ENCODE measurements around the gene CCL23.
"Not testable (repeated sequence)": the region's sequence is repeated elsewhere in the genome, so short reads cannot be mapped to it uniquely, and the experiment has no call there.

Gene CCL23, protein sequence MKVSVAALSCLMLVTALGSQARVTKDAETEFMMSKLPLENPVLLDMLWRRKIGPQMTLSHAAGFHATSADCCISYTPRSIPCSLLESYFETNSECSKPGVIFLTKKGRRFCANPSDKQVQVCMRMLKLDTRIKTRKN

DNA sequence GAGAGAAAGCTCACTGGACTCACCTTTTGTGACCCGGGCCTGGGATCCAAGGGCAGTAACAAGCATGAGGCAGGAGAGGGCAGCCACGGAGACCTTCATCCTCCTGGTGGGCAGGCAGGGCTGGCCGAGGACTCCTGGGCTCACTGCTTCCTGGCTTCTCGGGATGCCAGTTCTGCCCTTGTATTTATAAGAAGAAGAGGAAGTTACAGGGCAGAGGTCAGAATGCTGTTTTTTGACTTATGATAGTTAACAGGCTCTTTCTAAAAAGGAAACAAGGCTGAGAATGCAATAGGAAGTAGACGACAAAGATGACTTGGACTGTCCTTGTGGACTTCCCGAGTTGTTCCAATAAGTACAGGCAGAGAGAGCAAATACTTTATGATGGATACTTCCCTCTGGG lies at the start of gene CCL23:
CCL23 (minus strand) TSS at position 174 of the 400 bp plus-strand sequence; CDS start at position 99, 75 bp downstream.
- DNase-seq = no peak

DNA sequence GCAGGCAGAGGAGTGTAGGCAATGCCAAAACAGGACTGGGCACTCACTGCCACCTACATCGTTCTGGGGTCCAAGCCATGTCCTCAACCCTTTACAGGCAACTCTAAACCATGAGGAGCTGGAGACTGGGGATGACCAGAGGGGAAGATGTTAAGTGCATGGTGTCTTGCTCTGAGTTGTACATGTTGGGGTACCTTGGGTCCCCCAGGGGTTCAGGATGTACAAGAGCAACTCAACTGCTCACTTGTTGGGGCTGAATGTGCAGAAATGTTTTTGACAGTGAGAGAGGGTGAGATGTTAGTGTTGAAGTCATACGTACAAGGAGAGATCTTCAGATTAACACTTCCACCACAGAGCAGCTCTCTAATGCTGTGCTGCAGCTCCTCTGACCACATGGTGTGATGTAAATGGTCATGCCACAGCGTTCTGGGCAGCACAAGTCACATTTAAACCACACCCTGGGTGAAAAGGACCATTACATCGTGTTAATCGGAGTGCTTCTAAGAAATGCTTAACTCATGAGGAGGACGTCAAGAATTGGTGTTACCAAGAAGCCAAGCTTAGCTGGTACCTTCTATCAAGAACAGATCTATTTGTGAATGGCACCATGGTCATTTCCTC lies 48.7 kb upstream of the CCL23 start:
- no peak for DNase-seq

DNA sequence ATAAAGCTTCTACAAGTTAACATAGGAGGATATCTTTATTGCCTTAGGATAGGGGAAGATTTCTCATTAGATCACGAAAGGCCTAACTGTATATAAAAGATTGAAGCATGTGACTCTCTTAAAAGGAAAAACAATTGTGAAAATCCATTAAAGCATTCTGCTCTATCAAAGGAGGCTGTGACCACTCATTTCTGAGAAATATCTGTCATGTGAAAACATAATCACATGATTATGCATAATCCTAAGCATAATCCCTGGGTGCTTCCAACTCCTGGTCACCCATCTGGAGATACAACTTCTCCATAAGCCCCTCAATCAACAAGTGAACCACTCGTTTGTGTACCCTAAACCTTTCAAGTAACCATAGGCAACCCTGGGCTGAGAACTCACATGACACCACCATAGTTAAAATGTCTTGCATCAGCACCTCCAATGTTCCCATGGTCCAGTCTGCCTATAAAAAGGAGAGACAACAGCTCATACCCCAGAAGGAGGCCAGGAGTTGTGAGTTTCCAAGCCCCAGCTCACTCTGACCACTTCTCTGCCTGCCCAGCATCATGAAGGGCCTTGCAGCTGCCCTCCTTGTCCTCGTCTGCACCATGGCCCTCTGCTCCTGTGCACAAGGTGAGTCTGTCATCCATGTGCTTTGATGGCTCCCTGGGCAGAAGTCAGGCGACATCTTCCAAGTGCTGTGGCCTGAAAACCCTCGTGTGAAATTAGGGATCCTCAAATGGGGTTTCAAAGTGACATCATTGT lies 46.2 kb upstream of the CCL23 start, which contains the start of gene CCL18:
CCL18 (plus strand) TSS at position 487 of the 756 bp plus-strand sequence; CDS start at position 558, 71 bp downstream.
- DNase-seq = no peak

DNA sequence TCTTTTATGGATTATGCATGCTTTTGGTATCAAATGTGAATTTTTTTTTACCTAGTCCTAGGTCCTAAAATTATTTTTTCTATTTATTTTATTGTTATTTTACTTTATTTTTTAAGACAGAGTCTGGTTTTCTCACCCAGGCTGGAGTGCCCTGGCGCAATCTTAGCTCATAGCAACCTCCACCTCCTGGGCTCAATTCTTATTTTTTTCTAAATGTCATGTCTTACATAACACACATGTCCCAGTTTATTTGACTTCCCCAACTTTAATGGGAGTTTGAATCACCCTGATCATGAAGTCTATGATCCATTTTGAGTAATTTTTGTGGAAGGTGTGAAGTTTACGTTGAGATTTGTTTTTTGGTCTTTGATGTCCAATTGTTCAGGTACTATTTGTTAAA lies 43.0 kb upstream of the CCL23 start:
- no peak for DNase-seq

DNA sequence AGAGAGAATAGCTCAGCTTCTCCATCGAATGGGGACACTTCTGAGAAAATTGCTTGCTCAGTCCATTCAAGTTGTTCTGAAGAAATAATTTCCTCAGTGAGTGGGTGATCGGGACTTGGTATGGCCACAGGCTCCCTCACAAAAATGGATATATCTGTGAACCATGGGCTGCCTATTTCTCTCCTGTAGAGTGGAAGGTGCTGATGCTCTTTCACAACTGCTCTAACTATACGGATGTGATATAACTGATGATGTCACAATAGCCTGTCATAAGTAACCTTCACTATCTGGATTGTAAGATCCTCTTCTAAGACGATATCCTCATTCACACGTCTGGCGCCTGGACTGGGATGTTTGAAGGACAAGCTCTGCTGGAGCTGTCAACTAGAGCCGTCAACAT lies 41.6 kb upstream of the CCL23 start:
- no peak for DNase-seq

DNA sequence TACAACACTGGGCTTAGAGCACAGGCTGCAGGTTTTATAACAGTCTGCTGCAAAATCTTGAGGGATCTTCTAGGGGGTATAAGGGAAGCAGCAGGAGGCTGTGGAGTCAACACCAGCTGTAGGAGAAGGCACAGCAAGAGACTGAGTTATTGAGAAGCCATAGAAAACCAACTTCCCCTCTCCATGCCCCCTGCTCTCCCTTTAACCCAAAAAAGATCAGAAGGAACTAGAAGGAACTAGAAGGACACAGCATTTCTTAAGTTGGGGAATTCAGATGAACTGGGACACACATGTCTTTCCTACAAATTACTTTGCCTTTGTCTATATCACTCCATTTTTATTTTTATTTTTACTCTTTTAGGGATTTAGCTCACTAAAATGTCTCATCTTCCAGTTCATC lies 40.1 kb upstream of the CCL23 start:
- DNase-seq = no peak

DNA sequence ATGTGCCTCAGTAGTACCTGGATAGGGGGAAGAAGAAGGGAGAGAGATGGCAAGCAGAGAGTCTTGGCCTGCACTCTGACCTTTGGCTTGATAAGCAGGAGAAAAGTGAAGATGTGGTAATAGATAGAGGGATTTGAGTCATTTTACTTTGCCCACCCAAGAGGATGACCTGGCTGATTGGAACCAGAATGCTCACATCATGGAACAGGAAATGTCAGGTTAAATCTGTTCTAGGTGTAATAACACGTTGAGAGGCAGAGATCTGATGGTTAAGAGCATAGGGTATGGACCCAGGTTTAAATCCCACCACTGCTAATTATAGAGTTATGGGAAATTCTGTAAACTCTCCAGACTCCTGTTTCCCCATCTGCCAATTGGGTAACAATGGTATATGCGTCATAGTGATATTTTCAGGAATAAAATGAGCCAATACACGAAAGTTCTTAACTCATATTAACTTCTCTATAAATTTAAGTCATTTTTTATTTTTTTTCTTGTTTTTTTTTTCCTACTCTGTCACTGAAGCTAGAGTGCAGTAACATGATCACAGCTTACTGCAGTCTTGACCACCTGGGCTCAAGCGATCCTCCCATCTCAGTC lies 38.2 kb upstream of the CCL23 start:
- no peak for DNase-seq

DNA sequence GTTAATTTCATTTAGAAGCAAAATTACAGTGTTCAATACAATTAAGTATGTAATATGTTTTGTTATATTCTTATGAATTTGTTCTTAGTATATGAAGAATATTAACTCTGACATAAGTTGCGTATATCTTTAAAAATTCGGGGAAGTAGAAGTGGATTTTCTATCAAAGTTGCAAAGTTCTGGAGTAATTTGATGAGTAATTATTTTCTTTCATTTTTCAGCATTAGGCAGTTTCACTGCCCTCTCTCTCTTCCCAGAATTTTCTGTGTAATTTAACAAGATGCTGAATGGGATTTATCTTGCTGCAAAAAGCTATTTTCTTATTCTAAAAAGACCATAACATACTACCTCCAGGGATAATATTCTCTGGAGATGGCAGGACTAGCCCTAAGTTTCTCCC lies 37.4 kb upstream of the CCL23 start:
- DNase-seq = no peak

DNA sequence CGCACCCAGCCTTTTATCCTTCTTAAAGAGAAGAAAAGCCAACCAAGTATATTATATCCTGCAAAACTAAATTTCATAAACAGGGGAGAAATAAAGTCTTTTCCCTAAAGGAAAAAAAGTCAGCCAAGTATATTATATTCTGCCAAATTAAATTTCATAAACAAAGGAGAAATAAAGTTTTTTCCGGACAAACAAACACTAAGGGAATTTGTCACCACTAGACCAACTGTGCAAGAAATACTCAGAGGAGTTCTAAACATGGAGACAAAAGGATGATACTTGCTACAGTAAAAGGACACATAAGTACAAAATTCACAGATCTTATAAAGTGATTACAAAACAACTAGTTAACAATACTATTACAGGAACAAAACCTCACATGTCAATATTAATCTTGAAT lies 31.9 kb upstream of the CCL23 start:
- no peak for DNase-seq

DNA sequence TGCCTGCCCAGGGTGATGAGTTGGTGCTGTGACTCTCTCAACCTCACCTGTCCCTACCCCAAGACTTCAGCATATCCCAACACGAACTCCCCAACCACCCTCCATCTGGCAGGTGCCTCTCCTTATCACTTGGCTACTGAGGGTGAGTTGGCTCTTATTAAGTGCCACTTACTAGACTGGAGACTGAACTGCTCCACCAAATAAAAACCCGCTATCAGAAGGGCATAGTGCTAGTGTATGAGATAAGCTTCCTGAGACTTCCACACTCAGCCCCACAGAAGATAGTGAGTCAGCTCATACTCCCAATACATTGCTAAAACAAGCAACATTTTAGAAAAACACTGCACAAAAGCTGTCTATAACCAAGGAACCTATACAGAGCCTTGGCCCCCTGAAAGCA lies 30.3 kb upstream of the CCL23 start:
- no peak for DNase-seq

DNA sequence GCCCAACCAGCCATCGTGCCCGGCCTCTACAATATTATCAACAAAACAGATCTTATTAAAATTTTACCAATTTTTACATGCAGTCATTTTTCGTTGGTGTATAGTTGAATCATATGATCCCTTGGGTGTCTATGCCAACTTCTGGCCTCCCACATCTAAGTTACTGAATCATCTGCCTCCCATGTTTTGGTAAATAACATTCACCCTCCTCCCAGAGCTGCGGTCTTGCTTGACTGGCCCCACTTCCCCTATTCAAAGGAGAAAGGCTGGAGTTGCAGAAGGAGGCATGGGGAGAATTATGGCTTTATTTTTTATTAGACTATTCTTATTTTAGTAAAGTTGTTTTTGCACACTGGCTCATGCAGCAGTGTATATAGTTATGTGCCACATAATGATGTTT lies 18.5 kb upstream of the CCL23 start:
- DNase-seq = no peak

DNA sequence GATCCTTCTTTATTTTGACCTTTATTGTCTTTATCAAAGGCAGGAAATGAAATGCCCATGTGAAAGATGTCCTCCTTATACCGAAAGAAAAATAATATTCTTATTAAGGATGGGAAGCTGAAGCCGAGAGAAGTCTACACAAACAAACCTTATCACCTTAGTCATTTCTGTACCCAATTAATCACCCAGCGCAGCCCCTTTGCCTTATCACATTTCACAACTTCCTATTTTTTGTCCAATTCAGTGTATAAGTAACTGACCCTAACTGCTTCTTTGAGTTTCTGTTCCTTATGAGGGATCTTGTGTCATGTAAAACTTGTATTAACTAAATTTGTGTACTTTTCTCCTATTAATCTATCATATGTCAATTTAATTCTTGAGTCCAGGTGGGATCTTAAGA lies 16.4 kb upstream of the CCL23 start:
- no peak for DNase-seq

DNA sequence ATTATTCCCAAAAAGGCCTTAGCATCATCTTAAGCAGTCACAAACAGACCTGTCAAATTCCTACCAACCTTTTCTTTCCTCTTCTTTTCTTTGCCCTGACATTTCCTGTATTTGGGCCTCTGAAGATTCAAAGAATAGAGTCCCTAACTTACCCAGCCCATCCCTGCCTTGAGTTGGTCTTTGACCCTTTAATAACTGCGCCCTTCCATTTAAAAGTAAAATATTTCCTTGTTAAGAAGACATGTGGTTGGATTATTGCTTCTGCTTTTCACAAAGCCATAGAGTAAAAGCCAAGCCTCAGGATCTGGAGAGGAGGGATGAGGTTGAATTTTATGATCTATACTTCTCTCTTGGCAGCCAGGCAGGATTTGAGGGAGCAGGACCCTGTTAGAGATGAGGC lies 13.2 kb upstream of the CCL23 start:
- DNase-seq = no peak

DNA sequence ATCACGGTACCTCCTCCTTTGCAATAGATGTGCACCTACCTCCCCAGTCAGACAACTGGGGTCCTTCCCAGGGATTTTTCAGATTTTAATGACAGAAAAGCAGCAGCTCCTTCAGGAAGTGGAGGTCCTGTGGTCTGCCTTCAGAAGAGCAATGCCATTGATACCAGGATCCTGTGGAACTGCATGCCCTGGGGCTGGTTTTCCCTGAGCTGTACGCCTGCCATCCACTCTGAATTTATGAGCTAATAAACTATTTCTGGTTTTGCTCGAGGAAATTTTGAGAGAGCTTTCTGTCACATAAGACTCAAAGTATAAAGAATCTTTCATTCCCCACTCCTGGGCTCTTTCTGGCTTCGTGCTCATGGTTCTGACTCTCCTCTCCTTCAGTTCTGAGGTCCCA lies 10.0 kb upstream of the CCL23 start:
- no peak for DNase-seq

DNA sequence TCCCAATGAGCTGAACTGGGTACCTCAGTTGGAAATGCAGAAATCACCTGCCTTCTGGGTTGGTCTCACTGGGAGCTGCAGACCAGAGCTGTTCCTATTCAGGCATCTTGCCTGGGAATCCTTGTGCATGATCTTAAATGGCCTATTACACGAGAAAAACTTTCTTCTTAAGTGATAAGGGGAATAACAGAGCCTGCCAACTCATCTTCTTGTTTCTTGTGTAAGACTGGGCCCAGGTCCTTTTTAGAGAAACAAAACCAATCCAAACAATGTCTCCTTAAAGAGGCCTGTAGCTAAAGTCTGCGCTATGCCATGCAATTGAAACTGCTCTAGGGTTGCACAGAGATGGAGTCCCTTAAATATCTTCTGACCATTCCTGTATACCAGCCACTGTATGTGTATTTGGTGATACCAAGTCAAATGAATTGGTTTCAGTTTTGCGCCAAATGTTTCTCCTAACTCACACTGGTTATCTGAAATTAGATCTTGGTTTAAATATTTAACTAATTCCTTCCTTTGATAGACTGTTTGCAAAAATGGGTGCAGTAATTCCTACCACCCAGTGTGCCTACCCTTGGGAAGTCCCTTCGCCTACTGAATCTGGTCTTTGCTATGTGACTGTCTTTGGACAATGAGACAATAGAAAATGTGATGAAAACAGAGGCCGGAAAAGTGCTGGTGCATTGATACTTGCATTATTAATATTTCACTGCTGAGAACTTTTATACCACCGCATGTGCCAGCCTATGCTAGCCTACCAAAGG lies 6.5 kb upstream of the CCL23 start:
- DNase-seq = no peak

DNA sequence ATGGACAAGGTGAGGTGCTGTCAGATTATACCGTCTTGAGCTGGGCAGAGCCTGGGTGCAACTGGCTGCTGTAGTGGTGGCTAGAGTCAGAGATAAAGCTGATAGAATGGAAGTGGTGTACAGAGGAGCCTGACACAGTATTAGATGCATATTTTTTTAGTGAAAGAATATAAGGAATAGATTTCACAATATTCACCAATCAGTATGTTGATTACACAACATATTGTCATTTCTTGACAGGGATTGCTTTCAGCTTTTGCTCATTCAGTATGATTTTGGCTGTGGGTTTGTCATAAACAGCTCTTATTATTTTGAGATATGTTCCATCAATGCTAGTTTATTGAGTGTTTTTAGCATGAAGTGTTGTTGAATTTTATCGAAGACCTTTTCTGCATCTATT lies 1.7 kb upstream of the CCL23 start:
- no peak for DNase-seq

DNA sequence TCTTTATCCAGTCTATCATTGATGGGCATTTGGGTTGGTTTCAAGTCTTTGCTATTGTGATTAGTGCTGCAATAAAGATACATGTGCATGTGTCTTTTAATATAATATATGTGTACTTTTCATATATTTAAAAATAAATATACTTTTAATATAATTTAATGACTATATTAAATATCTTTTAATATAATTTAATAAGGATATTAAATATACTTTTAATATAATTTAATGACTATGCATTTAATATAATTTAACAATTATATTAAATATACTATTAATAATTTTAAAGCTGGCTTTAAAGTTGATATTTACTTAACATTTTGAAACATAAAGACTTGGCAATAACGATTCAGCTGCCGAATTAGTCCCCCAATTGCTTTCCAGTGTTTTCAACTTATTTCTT lies 1.2 kb downstream of the CCL23 start:
- no peak for DNase-seq

DNA sequence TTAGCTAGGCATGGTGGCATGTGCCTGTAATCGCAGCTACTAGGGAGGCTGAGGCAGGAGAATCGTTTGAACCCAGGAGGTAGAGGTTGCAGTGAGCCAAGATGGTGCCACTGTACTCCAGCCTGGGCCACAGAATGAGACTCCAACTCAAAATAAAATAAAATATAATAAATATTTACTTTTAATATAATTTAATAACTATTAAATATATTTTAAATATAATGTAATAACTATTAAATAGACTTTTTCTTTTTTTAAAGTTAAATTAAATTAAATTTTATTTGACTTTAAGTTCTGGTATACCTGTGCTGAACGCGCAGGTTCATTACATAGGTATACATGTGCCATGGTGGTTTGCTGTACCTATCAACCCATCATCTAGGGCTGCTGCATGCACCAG lies 1.9 kb downstream of the CCL23 start:
- not testable (repeated sequence) for DNase-seq

DNA sequence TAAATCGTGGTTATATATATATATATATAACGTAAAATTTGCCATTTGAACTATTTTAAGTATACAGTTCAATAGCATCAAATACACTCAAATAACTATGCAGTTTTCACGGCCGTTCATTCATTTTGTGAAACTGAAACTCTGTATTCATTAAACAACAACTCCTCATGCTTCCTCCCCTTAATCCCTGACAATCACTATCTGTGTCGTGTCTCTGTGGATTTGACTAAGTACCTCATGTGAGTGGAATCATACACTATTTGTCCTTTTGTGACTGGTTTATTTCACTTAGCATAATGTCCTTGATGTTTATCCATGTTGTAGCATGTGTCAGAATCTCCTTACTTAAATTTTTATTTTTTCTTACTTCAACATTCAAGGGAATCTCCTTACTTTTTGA lies 2.8 kb downstream of the CCL23 start:
- no peak for DNase-seq

DNA sequence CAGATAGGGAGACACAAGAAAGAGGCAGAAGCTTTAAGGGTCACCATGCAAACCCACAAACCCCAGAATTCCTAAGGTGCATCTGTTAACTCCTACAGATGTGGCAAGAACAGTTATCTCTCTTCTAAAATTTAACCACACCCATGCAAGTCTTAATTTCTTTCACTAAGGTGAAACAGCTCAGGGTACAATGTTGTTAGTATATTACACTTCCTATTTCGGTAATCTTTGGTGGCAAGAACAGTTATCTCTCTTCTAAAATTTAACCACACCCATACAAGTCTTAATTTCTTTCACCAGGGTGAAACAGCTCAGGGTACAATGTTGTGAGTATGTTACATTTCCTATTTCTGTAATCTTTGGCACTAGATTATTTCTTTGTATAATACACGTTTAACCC lies 6.6 kb downstream of the CCL23 start:
- DNase-seq = no peak

DNA sequence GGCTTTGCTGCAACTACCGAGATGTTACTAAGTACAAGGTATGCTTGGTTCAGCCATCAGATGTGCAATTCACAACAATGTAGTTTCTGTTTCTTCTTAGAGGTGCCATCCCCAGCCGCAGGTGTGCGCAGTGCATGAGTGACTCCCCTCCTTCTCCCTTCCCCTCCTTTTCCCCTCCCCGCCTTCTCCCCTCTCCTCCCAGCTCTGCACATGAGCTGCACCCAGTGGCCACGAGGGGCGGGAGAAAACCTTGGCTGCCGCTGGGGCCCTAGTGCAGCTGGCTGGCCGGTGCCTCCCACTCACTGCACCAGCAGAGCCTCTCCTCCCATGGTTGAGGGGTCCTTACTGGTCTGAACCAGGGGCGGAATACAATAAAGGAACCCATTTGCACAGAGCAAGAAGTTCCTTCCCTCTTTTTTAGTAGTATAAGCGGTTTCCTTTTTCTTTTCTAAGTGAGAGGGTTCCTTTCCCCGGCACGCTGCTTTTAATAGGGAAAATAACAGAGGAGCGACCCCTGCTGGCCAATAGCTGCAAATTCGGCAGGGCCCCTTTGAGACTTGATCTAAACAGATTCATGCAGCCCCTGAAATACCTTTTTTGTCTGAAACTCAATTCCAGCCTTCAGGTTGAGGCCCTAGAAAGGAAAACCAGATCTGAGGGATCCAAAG lies 8.6 kb downstream of the CCL23 start:
- DNase-seq = no peak

DNA sequence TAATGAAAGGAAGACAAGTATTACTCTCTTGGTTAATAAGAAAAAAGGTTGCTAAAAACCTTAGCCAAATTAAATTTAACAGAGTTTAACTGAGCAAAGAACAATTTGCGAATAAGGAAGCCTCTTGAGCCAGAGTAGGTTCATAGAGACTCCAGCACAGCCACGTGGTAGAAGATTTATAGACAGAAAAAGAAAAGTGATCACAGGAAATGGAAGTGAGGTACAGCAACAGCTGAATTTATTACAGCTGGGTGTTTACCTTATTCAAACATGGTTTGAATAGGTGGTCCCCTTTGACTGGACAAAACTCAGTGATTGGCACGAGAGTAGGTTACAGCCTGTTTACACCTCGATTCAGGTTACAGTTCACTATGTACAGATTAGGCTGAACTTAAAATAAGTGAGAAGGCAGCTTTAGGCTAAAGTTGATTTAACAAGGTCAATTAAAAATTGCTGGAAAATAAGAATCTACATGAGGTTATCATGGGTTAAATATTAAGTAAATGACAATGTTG lies 13.1 kb downstream of the CCL23 start:
- no peak for DNase-seq
